ENCODE measurements around the gene VGLL4. TPM values are rescaled to one million over a fixed set of nuclear protein-coding genes. Genes with fewer than 3 reads are reported as not detected.

Gene VGLL4
- total RNA-seq, 1 experiment from 2014 or later, result 66.0 TPM

DNA sequence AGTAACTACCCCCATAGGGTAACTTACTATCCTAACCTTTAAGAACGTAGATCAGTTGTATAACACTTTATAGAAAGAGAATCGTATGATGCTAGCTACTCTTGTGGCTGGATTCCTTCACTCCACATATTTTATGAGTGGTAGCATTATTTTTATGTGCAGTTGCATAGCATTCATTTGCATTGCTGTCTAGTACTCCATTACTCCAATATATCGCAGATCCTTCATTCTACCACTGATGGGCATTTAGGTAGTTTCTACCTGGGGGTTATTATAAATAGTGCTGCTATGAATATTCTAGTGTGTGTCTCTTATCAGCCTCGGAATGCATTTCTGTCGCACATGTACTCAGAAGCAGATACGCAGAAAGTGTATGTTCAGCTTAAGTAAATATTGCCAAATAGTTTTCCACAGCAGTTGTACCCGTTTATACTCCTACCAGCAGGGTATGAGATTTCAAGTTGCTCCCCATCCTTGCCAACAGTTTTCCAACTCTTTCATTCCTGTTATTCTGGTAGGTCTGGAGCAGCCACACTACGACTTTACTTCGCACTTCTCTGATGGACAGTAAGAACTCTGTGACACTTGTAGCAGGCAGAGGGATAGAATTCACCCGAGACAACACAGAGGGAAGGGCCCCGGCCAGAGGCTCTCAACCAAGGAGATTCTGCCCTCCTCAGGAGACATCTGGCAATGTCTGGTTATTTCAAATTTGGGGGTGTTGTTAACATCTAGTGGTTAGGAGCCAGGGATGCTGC, 9.8 kb upstream of the VGLL4 start:
- ATAC-seq, result no peak
- in situ Hi-C loops (cut with HindIII; ENCODE audit: low pct_unique_long_range_greater_than_20kb, low sequenced_read_pairs) (no loop called here), intact Hi-C loops (cut with micrococcal nuclease; ENCODE audit: unreplicated experiment) (no loop called here)
- ChIA-PET CTCF (no interaction called here), POLR2A (no interaction called here)
- no peaks in the 10 kb centered on the region for H3K27me3 ChIP-seq (ENCODE audit: control insufficient read depth, insufficient read depth, low read length)
- H3K4me1 ChIP-seq (ENCODE audit: control insufficient read depth, insufficient read depth, low read length), result peaks cover 9% of the 10 kb centered on the region
- no peaks in the 10 kb centered on the region for H3K36me3 ChIP-seq (ENCODE audit: control insufficient read depth, insufficient read depth, low read length)
- H3K4me3 ChIP-seq (ENCODE audit: low read depth in 2 of 2, low read length in 2 of 2), result no peak overlapping the region
- no peak for TF ChIP-seq TCF7L2 (IDR thresholded peaks at IDR 0.05; ENCODE audit: low read depth, low read length)
- TF ChIP-seq, protein P1, sequence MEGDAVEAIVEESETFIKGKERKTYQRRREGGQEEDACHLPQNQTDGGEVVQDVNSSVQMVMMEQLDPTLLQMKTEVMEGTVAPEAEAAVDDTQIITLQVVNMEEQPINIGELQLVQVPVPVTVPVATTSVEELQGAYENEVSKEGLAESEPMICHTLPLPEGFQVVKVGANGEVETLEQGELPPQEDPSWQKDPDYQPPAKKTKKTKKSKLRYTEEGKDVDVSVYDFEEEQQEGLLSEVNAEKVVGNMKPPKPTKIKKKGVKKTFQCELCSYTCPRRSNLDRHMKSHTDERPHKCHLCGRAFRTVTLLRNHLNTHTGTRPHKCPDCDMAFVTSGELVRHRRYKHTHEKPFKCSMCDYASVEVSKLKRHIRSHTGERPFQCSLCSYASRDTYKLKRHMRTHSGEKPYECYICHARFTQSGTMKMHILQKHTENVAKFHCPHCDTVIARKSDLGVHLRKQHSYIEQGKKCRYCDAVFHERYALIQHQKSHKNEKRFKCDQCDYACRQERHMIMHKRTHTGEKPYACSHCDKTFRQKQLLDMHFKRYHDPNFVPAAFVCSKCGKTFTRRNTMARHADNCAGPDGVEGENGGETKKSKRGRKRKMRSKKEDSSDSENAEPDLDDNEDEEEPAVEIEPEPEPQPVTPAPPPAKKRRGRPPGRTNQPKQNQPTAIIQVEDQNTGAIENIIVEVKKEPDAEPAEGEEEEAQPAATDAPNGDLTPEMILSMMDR (IDR thresholded peaks at IDR 0.05), result 0 out of 2 replicates have a peak, but pooled peaks have one; percentile 16
- no TSS peak for BruUV-seq (replicated peaks)
- no peak overlapping the region for H3K27ac ChIP-seq (ENCODE audit: low read length)
- DNase-seq (ENCODE audit: low read depth, low spot score), result no peak
- H3K9me3 ChIP-seq (ENCODE audit: control insufficient read depth, insufficient read depth, low read depth, low read length), result no peaks in the 10 kb centered on the region

DNA sequence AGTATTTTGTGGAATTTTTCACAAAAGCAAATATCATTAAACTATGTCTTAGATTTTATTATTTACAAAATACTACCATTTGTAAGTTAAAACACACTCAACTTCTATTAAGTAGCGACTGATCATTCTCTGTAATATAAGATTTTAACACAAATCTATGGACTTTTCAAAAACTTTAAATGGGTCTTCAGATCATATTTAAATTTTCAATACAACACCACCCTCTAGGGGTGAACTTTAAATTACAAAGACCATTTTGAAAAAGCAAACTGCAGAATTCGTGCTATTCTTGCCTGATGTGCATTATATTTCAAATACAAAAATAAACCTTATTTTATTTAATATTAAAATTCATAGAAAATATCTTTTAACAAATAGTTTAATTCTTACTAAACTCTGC, 8.2 kb upstream of the VGLL4 start:
- CTCF ChIA-PET, result interaction anchor here (0.5 to 0.8 kb wide), 3 partner anchors 220 to 271 kb away, joined by 3 to 7 read pairs (median 4); no protein-coding TSS in a partner anchor
- POLR2A ChIA-PET, result interaction anchor here (0.5 to 0.7 kb wide), 2 partner anchors 54 to 201 kb away, joined by 3 to 7 read pairs; no protein-coding TSS in a partner anchor
- in situ Hi-C loops (cut with HindIII; ENCODE audit: low pct_unique_long_range_greater_than_20kb, low sequenced_read_pairs), result no loop called here

More for the DNA sequence above, 8.2 kb upstream of the VGLL4 start:
- intact Hi-C loops (cut with micrococcal nuclease; ENCODE audit: unreplicated experiment), result loop anchor here (2.0 kb wide), 1 partner anchor 273 kb away; no protein-coding TSS in a partner anchor
- H3K36me3 ChIP-seq (ENCODE audit: control insufficient read depth, insufficient read depth, low read length), result no peaks in the 10 kb centered on the region
- BruUV-seq (replicated peaks), result no TSS peak
- H3K27ac ChIP-seq (ENCODE audit: low read length), result no peak overlapping the region; the same call in 1 of the 2 replicates
- ATAC-seq, result no peak
- TF ChIP-seq, protein P1 (IDR thresholded peaks at IDR 0.05), result peak; percentile 25; the same call in 1 of the 2 replicates
- TF ChIP-seq, protein P2, sequence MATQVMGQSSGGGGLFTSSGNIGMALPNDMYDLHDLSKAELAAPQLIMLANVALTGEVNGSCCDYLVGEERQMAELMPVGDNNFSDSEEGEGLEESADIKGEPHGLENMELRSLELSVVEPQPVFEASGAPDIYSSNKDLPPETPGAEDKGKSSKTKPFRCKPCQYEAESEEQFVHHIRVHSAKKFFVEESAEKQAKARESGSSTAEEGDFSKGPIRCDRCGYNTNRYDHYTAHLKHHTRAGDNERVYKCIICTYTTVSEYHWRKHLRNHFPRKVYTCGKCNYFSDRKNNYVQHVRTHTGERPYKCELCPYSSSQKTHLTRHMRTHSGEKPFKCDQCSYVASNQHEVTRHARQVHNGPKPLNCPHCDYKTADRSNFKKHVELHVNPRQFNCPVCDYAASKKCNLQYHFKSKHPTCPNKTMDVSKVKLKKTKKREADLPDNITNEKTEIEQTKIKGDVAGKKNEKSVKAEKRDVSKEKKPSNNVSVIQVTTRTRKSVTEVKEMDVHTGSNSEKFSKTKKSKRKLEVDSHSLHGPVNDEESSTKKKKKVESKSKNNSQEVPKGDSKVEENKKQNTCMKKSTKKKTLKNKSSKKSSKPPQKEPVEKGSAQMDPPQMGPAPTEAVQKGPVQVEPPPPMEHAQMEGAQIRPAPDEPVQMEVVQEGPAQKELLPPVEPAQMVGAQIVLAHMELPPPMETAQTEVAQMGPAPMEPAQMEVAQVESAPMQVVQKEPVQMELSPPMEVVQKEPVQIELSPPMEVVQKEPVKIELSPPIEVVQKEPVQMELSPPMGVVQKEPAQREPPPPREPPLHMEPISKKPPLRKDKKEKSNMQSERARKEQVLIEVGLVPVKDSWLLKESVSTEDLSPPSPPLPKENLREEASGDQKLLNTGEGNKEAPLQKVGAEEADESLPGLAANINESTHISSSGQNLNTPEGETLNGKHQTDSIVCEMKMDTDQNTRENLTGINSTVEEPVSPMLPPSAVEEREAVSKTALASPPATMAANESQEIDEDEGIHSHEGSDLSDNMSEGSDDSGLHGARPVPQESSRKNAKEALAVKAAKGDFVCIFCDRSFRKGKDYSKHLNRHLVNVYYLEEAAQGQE (IDR thresholded peaks at IDR 0.05; ENCODE audit: insufficient read depth in 1 of 2, low read depth in 2 of 2, low read length in 1 of 2), result no peak
- H3K4me1 ChIP-seq (ENCODE audit: control insufficient read depth, insufficient read depth, low read length), result peaks cover 12% of the 10 kb centered on the region
- DNase-seq (ENCODE audit: low read depth, low spot score), result no peak
- H3K9me3 ChIP-seq (ENCODE audit: control insufficient read depth, insufficient read depth, low read depth, low read length), result no peaks in the 10 kb centered on the region
- no peak overlapping the region for H3K4me3 ChIP-seq (ENCODE audit: low read depth in 2 of 2, low read length in 2 of 2)
- H3K27me3 ChIP-seq (ENCODE audit: control insufficient read depth, insufficient read depth, low read length), result no peaks in the 10 kb centered on the region
